ENCODE results near the gene FAM3D. TPM values are rescaled to one million over a fixed set of nuclear protein-coding genes. Genes with fewer than 3 reads are reported as not detected.
"Not testable (repeated sequence)": the region's sequence is repeated elsewhere in the genome, so short reads cannot be mapped to it uniquely, and the experiment has no call there.

FAM3D gene
- total RNA-seq, 6 experiments from 2014 or later = not detected

- TF ChIP-seq CTCF (IDR thresholded peaks at IDR 0.05) = no peak
- no peak for DNase-seq
- H3K4me1 Mint-ChIP-seq (ENCODE audit: low read depth) = no peaks in the 10 kb centered on the region; the same call in 1 of the 2 replicates
- no peaks in the 10 kb centered on the region for H3K9me3 Mint-ChIP-seq
- H3K4me3 Mint-ChIP-seq = no peak overlapping the region
- H3K27me3 Mint-ChIP-seq (ENCODE audit: insufficient read depth) = 0 out of 2 replicates have a peak, but pooled peaks cover 3% of the 10 kb centered on the region
- no peak overlapping the region for H3K27ac Mint-ChIP-seq
- no peaks in the 10 kb centered on the region for H3K36me3 Mint-ChIP-seq (ENCODE audit: low read depth)
Observed at GRCh38 chr3:58707390-58707930, 40.9 kb upstream of the FAM3D start.

GRCh38 chr3:58706395-58707167, 40.0 kb upstream of the FAM3D start:
- Mint-ChIP-seq H3K4me1 (ENCODE audit: low read depth) (no peaks in the 10 kb centered on the region; the same call in 1 of the 2 replicates), H3K4me3 (no peak overlapping the region), H3K27ac (no peak overlapping the region), H3K9me3 (no peaks in the 10 kb centered on the region), H3K36me3 (ENCODE audit: low read depth) (no peaks in the 10 kb centered on the region), H3K27me3 (ENCODE audit: insufficient read depth) (0 out of 2 replicates have a peak, but pooled peaks cover 3% of the 10 kb centered on the region)
- no peak for TF ChIP-seq CTCF (IDR thresholded peaks at IDR 0.05)
- DNase-seq = no peak

GRCh38 chr3:58704745-58705144, 38.2 kb upstream of the FAM3D start:
- peaks cover 3% of the 10 kb centered on the region; the same call in 1 of the 2 replicates for H3K27me3 Mint-ChIP-seq (ENCODE audit: insufficient read depth)
- H3K27ac Mint-ChIP-seq = no peak overlapping the region
- no peak overlapping the region for H3K4me3 Mint-ChIP-seq
- DNase-seq = no peak
- H3K36me3 Mint-ChIP-seq (ENCODE audit: low read depth) = no peaks in the 10 kb centered on the region
- H3K4me1 Mint-ChIP-seq (ENCODE audit: low read depth) = no peaks in the 10 kb centered on the region
- TF ChIP-seq CTCF (IDR thresholded peaks at IDR 0.05) = no peak
- H3K9me3 Mint-ChIP-seq = no peaks in the 10 kb centered on the region

GRCh38 chr3:58704304-58704703, 37.7 kb upstream of the FAM3D start:
- H3K9me3 Mint-ChIP-seq; H3K36me3 Mint-ChIP-seq (ENCODE audit: low read depth); H3K4me3 Mint-ChIP-seq; H3K27ac Mint-ChIP-seq; H3K27me3 Mint-ChIP-seq (ENCODE audit: insufficient read depth); H3K4me1 Mint-ChIP-seq (ENCODE audit: low read depth); DNase-seq: not testable (repeated sequence)

- Mint-ChIP-seq H3K4me3 (no peak overlapping the region), H3K36me3 (ENCODE audit: low read depth) (no peaks in the 10 kb centered on the region), H3K27me3 (ENCODE audit: insufficient read depth) (peaks cover 5% of the 10 kb centered on the region), H3K27ac (no peak overlapping the region), H3K9me3 (peaks cover 4% of the 10 kb centered on the region; the same call in 1 of the 2 replicates), H3K4me1 (ENCODE audit: low read depth) (no peaks in the 10 kb centered on the region)
- DNase-seq = no peak
- no peak for TF ChIP-seq CTCF (IDR thresholded peaks at IDR 0.05)
Observed at GRCh38 chr3:58698246-58698645, 31.7 kb upstream of the FAM3D start.

- peaks cover 7% of the 10 kb centered on the region; the same call in 1 of the 2 replicates for H3K9me3 Mint-ChIP-seq
- H3K27ac Mint-ChIP-seq = no peak overlapping the region
- H3K27me3 Mint-ChIP-seq (ENCODE audit: insufficient read depth) = peaks cover 5% of the 10 kb centered on the region
- H3K36me3 Mint-ChIP-seq (ENCODE audit: low read depth) = no peaks in the 10 kb centered on the region
- no peak for TF ChIP-seq CTCF (IDR thresholded peaks at IDR 0.05)
- no peak overlapping the region for H3K4me3 Mint-ChIP-seq
- no peak for DNase-seq
- H3K4me1 Mint-ChIP-seq (ENCODE audit: low read depth) = no peaks in the 10 kb centered on the region
Observed at GRCh38 chr3:58697561-58697960, 31.0 kb upstream of the FAM3D start.

- not testable (repeated sequence) for H3K27me3 Mint-ChIP-seq (ENCODE audit: insufficient read depth); H3K4me1 Mint-ChIP-seq (ENCODE audit: low read depth); H3K27ac Mint-ChIP-seq; DNase-seq; H3K9me3 Mint-ChIP-seq; H3K4me3 Mint-ChIP-seq; H3K36me3 Mint-ChIP-seq (ENCODE audit: low read depth)
Observed at GRCh38 chr3:58696813-58697212, 30.2 kb upstream of the FAM3D start.

Data from HFFc6 (cell line).